Uterus (tissue), 2 donors: ENCODE measurements around the gene BRD9.

Experiments used
- CTCF ChIP-seq, 4 experiments: fragments of 200-600 bp in 2 of 4; fragments of 450-650 bp in 2 of 4; sonication (generic) in 2 of 4; IDR thresholded peaks; one replicate each; pipeline ENCODE4 v1.5.1; 2016 to 2019; ENCODE audit warnings: antibody characterized with exemption in 4 of 4, mild to moderate bottlenecking in 2 of 4, moderate library complexity in 1 of 4
- POLR2A ChIP-seq, 2 donors: fragments of 450-650 bp; IDR thresholded peaks; one replicate each; pipeline ENCODE4 v1.6.1; 2016; ENCODE audit warnings: antibody characterized with exemption in 2 of 2, mild to moderate bottlenecking in 1 of 2, moderate library complexity in 1 of 2

GRCh38 chr5:855771-856530 is 36.6 kb downstream of the BRD9 start:
- TF ChIP-seq CTCF (IDR thresholded peaks at IDR 0.05): no peak
- no peak for TF ChIP-seq POLR2A (IDR thresholded peaks at IDR 0.05)
